Peyer's patch (tissue), 4 donors: ENCODE measurements around the gene TRIM54.

Experiments
- POLR2A ChIP-seq, 2 donors: fragments of 450-650 bp; IDR thresholded peaks; one replicate each; pipeline ENCODE4 v1.5.1; 2017; ENCODE audit warnings: antibody characterized with exemption in 2 of 2, mild to moderate bottlenecking in 2 of 2, moderate library complexity in 2 of 2
- TF ChIP-seq, protein P1 (sequence below), 6 experiments: fragments of 450-650 bp in 4 of 6; fragments of 200-600 bp in 2 of 6; sonication (generic) in 1 of 6; IDR thresholded peaks; one replicate each; pipeline ENCODE4 v1.5.1; 2017 to 2019; ENCODE audit warnings: antibody characterized with exemption in 6 of 6, mild to moderate bottlenecking in 3 of 6, moderate library complexity in 1 of 6

DNA sequence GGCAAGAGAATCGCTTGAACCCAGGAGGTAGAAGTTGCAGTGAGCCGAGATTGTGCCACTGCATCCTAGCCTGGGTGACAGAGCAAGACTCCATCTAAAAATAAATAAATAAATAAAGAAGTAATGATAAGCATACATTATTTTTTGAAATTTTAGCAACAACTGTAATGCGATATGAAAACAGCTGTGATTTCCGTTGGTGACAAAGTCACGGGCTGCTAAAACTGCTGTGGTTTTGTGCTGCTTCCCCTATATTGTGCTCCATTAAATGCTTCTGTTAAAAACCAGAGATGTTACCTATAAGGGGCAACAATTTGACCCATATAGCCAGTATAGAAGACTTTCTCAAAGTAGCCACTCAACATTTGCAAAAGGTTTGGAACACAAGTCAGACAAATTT, 8.3 kb downstream of the TRIM54 start:
- no peak for TF ChIP-seq POLR2A (IDR thresholded peaks at IDR 0.05)
- TF ChIP-seq, protein P1, sequence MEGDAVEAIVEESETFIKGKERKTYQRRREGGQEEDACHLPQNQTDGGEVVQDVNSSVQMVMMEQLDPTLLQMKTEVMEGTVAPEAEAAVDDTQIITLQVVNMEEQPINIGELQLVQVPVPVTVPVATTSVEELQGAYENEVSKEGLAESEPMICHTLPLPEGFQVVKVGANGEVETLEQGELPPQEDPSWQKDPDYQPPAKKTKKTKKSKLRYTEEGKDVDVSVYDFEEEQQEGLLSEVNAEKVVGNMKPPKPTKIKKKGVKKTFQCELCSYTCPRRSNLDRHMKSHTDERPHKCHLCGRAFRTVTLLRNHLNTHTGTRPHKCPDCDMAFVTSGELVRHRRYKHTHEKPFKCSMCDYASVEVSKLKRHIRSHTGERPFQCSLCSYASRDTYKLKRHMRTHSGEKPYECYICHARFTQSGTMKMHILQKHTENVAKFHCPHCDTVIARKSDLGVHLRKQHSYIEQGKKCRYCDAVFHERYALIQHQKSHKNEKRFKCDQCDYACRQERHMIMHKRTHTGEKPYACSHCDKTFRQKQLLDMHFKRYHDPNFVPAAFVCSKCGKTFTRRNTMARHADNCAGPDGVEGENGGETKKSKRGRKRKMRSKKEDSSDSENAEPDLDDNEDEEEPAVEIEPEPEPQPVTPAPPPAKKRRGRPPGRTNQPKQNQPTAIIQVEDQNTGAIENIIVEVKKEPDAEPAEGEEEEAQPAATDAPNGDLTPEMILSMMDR (IDR thresholded peaks at IDR 0.05), result no peak
